ENCODE results near the gene GIPC3.
A peak's percentile ranks its signal among the peaks of the same experiment; 100 is the strongest.

Gene GIPC3, protein sequence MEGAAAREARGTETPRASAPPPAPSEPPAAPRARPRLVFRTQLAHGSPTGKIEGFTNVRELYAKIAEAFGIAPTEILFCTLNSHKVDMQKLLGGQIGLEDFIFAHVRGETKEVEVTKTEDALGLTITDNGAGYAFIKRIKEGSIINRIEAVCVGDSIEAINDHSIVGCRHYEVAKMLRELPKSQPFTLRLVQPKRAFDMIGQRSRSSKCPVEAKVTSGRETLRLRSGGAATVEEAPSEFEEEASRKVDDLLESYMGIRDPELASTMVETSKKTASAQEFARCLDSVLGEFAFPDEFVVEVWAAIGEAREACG

DNA sequence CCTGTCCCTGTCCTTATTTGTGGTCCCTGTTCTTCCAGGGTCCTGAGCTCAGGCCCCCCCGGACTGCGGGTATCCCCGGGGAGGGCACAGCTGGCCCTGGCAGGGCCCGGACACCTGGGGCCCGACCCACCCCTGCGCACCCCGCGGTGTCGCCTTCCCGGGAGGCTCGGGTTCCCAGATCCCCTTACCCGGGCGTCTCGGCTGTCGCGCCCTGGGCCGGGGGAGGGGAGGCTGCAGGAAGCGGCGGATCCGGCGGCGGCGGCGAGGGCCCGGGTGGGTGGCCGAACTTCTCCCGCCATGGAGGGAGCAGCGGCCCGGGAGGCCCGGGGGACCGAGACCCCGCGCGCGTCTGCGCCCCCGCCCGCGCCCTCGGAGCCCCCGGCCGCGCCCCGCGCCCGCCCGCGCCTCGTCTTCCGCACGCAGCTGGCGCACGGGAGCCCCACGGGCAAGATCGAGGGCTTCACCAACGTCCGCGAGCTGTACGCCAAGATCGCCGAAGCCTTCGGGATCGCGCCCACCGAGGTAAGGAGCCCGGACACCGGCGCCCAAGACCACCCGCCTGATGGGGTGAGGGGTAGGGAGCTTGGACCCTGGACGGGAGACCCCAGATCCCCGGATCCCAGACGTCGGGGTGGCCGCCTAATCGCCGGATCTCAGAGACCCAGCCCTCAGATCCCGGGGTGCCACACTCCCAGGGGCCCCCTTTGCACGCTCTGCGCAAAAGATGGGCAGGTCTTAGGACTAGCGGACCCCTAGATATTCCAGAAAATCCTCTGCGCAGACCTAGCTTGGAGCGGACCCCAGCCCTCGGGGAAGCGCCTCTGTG lies at the start of gene GIPC3:
Gene GIPC3, plus strand, starts transcription at position 178 of the 826 bp plus-strand sequence. Its CDS starts 120 bp downstream, at position 298.
- no peak for DNase-seq (ENCODE audit: low spot score)

DNA sequence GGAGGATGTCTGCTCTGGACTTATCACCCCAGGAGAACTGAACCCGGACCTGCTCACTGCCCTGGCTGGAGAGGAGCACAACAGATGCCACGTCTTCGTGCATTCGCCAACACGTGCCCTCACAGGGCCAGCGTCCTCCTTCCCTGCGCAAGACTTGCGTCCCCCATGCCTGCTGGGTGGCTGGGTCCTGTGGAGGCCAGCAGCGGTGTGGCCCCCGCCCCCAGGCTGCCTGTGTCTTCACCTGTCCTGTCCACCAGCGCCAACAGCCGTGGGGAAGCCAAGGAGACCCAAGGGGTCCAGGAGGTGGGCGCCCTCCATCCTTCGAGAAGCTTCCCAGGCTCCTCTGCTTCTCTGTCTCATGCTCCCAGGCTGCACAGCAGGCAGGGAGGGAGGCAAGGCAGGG lies 49.7 kb upstream of the GIPC3 start:
- DNase-seq (ENCODE audit: low spot score): no peak

DNA sequence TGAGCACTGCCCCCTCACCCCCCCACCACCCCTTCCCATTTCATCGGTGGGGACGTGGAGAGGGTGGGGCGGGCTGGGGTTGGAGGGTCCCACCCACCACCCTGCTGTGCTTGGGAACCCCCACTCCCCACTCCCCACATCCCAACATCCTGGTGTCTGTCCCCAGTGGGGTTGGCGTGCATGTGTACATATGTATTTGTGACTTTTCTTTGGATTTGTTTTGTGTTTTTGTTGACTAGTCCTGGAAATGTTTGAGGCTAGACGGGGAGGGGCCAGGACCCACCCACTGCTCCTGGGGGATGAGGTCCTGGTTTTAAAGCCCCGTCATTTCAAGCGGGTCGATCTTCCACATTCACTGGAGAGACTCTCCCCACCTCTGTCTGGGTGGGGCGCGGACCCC lies 49.3 kb upstream of the GIPC3 start:
- no peak for DNase-seq (ENCODE audit: low spot score)

DNA sequence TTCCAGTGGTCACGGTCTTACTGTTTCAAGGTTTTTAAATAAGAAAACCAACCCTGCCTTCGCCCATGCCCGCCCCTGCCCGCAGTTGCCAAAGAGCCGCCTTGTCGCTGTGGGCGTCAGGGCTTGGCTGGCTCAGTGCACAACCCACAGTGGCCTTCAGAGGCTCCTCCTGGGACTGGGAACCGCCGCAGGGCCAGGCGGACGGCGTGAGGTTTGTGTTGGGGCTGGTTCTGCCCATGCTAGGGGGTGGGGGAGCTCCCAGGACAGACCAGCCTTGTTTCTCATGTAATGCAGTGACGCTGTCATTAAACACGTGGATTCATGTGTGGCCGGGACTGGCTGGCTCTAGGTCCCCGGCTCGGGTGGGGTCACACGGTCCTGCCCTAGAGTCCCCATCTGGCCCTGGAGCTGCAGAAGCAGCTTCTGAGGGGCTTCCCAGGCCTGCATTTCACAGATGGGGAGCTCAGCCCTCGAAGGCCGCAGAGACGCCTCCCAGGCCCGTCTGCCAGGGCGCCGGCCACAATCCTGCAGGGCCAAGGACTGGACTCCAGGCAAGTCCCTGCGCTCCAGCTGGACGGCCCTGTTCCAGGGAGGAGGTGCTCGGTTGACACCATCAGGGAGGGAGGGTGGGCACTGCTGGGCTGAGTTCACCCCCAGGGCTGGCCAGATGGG lies 48.7 kb upstream of the GIPC3 start:
- no peak for DNase-seq (ENCODE audit: low spot score)

DNA sequence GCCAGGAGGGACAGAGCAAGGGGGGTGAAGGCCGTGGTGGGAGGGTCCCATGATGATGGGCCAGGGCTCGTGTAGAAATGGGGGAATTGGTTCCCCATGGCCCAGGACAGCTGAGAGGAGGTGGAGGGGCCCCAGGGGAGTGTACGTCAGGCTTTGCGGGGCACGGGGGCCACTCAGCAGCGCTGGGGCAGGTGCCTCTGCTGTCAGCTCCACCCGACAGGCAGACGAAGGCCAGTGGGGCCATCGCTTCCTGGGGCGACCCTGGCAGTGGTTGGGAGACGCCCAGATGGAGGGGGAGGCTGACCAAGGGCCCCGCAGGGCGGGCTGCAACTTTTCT lies 48.2 kb upstream of the GIPC3 start:
- no peak for DNase-seq (ENCODE audit: low spot score)

DNA sequence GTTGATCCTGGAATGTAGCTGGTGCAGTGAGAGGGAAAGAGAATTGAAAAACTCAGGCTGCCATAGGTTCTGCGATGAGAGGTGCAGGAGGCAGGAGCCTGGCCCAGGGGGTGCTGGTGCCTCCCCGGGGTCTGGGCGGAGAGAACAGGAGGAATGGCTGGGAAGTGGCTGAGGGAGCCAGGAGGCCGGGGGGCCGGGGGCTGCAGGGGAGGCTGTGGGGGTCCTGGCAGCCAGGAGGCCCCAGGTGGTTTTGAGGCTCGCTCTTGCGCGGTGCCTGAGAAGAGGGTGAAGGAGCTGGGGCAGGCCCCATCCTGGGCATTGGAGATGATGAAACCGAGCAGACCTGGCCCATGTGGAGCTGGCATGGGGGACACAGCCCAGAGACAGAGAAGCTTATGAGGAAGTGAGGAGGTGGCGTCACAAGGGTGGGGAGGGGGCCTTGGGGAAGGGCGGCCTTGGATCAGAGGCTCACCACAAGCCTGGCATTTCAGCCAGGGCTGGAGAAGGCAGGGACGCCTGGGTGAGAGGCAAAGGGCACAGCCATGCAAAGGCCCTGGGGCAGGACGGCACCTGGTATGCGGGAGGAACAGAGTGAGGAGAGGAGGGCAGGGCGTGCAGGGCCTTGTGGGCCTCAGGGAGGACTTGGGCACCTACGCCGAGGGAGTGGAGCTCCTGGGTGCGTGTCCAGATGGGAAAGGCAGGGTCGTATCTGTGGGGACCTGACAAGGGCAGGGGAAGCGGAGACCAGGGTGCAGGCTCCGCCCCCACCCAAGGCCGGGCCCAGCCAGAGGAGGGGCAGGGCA lies 47.6 kb upstream of the GIPC3 start:
- no peak for DNase-seq (ENCODE audit: low spot score)

DNA sequence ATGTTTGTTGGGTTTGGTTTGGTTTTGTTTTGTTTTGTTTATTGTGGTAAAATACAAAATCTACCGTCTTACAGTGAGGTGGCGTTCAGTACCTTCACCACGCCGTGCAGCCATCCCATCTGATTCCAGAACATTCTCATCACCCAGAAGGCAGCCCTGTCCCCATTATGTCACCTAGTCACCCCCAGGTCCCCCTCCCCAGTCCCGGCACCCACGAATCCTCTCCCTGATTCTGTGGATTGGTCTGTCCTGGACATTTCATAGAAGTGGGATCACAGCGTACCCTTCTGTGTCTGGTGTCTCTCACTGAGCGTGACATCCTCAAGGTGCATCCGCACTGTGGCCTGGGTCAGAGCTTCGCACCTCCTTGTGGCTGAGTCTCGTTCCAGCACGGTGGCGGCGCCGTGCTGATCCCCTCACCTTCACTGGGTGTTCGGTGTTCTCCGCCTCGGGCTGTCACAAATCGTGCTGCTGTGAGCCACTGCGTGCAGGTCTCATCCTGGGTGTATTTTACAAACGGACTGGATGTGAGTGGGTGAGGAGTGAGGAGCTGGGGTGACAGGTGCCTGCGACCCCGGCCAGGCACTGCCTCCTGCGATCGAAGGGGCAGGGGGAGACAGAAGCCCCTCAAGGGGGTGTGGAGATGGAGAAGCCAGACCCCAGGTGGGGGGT lies 46.9 kb upstream of the GIPC3 start:
- DNase-seq (ENCODE audit: low spot score): no peak

DNA sequence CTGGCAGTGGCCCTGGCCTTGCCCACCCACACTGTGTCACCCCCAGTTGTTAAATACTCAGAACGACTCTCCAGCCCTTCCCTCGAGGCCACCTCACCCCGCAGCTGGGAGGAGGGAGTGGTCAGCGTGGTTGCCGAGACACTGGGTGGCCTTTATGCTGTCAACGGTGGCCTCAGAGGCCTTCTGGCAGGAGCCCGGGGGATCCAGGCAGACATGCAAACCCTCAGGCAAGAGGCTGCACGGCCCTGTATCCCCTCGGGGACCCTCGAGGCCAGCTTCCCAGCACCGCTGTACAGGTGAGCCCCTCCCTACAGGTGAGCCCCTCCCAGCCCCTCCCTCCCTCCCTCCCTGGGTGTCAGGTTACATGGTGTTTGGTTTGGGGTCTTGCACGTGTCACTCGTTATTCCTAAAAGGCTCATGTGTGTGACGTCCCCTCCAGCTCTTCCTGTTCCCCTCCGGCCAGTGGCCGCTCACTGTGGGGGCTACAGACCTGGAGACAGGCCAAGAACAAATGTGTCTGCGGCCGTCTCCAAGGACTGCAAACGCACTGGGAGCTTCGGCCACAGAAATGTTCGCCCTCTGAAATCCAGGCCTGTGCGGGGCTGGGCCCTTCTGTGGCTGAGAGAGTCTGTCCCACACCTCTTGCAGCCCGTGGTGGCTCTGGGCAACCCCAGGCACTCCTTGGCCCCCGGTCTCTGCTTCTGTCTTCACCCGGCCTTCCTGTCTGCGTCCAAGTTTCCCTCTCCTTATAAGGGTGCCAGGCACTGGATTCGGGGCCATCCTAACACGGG lies 46.1 kb upstream of the GIPC3 start, which contains the start of gene TEKTIP1:
Gene TEKTIP1, plus strand, starts transcription at position 210 of the 791 bp plus-strand sequence. Its CDS starts 4 bp downstream, at position 214.
- no peak for DNase-seq (ENCODE audit: low spot score)

DNA sequence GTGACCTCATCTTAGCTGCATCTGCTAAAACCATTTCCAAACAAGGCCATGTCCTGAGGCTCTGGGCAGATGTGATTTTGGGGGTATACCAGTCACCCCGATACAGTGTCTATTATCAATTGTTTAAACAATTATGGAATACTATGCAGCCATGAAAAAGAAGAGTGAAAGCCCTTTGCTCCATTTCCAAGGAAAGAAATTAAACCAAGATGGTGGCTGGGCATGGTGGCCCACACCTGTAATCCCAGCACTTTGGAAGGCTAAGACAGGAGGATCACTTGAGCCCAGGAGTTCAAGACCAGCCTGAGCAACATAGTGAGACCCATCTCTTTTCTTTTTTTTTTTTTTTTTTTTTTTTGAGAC lies 45.5 kb upstream of the GIPC3 start:
- no peak for DNase-seq (ENCODE audit: low spot score)

DNA sequence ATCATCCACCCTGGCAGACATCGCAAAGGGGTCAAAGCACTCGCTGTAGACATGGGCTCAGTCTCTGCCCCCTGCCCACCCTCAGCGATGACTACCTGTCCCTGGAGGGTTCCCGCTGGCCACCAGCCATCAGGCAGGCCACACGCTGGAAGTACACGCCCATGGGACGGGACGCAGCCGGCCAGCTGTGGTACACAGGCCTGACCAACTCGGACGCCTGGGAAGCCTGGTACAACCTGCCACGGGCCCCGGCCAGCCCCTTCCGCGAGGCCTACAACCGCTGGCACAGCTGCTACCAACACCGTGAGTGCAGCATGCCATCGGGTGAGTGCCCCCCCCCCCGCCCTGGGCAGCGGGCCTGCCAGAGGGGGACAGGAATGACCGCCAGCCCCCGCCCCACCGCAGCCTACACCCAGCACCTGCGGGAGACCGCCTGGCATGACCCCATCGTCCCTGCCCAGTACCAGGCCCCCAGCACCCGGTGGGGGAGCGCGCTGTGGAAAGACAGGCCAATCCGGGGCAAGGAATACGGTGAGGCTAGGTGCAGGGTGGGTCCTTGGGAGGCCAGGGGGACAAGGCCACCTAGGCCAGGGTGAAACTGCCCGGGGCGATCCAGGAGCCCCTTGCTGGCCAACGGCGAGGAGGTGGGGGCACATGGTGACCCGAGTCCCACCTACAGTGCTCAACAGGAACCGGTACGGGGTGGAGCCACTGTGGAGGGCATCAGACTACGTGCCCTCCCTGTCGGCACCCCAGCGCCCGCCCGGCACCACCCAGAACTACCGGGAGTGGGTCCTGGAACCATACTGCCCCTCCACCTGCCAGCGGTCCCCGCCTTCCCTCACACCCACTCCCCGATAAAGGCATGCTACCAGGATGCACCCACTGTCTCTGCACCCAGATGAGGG lies 41.9 kb upstream of the GIPC3 start:
- DNase-seq (ENCODE audit: low spot score): no peak

DNA sequence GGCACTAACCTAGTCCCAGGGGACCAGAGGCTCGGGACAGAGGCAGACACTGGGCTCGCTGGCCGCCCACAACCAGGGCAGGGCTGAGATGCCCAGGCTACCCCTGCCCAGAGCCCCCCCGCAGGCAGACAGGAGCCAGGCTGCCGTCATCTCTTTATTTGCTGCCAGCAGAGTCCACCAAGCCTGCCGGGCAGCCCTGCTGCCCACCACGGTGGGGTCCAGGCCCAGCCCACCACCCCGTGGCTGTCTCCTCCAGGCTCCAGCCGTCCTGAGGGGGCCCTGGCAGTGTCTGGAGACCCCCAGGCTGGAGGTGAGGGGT lies 41.3 kb upstream of the GIPC3 start:
- DNase-seq (ENCODE audit: low spot score): no peak

DNA sequence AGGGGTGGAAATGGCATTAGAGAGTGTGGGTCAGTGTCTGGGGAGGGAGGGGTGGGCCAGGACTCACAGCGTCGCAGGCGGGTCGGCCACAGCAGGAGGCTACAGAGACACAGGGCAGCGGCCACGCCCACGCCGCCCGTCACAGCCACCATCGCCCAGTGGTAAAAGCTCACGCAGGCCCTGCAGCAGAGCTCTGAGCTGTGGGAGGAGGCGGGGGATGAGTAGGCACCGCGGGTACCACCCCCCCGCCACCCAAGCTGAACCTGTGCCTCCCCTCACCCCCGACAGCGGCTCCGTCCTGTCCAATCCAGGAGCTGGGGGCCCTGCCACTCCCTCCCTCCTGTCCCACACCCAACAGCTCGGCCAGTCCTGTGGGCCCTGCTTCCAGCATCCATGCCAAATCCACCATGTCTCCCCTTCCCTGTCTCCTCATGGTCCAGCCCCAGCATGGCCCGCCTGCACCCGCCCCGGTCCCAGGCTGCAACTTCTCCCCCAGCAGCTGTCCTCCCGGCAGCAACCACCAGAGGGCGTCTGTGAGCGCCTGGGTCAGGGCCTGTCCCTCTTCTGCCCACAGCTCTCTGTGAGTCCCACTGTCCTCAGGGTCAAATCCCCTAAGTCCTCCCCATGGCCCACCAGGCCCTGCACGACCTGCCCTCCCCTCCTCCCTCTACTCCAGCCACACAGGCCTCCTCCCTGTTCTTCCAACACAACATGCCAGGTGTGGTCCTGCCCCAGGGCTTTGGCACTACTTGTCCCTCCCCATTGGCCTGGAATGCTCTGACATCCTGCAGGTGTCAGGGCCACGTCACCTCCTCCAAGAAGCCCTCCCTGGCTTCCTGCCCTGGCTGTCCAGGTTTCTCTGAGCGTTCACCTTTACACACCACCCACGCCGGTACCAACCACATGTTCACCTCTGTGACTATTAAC lies 40.3 kb upstream of the GIPC3 start:
- DNase-seq (ENCODE audit: low spot score): peak; percentile 65

DNA sequence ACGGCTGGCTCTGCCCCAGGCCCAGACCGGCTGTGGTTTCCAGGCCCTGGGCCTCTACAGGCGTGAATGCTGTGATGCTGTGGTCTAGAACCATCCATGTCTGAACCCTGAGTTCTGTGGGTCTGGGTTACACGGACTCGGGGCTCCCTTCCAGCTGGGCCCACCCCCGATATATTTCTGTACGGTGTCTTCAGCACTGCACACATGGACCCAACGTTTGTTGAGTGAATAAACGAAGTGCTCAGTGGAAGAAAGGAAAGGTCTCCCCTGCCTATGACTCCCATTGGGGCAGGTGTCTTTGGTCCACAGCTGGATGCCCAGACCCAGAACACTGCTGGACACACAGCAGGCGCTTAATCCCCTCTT lies 39.6 kb upstream of the GIPC3 start:
- DNase-seq (ENCODE audit: low spot score): no peak

DNA sequence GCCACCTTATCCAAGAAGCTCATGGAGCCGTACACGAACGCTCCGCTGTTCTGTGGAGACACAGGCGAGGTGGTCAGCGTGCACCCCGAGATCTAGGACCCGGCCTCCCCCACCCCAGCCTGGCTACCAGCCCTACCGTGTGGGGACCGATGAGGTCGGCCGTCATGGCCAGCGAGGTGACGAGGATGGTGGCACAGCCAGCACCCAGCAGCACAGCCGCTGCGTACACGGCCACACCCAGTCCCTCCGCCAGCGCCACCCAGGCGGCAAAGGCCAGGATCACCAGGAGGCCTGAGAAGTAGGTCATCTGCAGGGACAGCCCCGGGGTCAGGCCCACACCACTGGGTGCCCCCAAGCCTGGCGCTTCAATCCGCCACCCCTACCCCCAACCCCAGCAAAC lies 39.2 kb upstream of the GIPC3 start:
- no peak for DNase-seq (ENCODE audit: low spot score)

DNA sequence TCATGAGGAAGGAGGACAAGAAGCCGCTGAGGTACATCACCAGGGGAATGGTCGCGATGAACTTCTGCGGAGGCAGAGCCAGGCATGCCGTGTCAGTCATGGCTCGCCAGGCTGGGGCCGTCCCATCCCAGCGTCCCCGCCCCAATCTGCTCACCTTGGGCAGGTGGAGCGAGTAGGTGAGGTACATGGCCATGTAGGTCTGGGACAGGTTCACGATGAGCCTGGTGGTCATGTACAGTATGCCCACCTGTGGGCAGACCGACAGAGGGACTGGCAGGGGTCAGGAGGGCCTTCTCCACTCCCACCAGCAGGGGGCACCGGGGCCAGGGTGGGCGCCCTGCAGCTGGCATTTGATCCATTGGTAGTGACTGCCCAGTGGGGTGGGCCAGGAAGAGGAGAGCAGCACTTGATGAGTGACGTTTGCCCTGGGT lies 38.0 kb upstream of the GIPC3 start:
- no peak for DNase-seq (ENCODE audit: low spot score)

DNA sequence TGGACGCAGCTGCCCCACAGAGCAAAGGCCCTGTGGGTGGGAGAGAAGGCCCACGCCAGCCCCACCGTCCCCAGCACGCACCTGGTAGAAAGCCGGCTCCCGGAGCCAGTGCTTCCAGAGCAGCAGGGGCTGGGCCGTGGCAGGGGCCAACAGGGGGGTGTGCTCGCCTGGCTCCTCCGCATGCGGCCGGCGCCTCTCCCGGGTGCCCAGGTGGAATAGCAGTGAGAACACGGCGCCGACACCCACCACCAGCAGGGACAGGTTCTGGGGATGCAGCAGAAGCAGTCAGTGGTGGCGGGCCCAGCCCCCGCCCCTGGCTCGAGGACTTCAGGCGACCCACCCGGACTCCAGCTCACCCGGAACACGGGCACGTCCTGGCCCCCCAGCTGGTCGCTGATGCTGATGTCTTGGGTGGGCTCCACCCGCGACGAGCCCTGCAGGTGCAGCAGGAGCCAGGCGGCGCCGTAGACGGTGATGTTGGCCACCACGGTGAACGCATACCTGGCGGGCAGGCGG lies 37.5 kb upstream of the GIPC3 start:
- no peak for DNase-seq (ENCODE audit: low spot score)

DNA sequence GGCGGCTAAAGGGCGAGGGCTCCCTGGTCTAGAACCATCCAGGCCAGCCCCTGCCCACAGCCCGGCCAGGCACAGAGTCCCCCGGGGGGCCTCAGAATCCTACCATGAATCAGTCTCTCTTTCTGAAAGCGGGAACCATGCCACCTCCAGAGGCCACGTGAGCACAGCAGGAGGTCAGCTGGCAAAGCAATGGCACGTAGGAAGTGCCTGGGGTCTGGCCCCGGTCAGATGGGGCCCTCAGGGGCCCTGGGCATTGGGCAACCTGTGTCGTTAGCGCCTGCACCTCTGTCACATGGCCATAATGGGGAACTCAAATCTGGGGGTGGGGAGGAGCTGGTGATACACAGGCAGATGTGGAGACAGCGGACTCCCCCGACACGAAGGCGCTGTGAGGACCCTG lies 36.7 kb upstream of the GIPC3 start:
- no peak for DNase-seq (ENCODE audit: low spot score)

DNA sequence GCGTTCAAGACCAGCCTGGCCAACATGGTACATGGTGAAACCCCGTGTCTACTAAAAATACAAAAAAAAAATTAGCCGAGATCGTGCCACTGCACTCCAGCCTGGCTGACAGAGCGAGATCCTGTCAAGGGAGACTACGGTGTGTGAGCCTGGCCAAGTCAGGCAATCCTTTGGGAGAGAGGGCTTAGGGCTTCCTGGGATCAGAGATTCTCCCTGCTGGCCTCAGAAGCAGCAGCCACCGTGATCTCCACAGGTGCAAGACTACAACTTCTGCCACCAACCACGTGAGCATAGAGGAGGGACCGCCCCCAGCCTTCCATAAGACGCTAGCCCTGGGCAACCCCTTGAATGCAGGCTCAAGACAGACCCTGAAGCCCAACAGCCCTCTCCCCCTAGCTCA lies 35.5 kb upstream of the GIPC3 start:
- DNase-seq (ENCODE audit: low spot score): no peak
